Measurements from ENCODE around the gene NAB2.
A peak's percentile ranks its signal among the peaks of the same experiment; 100 is the strongest.

The NAB2 gene, protein sequence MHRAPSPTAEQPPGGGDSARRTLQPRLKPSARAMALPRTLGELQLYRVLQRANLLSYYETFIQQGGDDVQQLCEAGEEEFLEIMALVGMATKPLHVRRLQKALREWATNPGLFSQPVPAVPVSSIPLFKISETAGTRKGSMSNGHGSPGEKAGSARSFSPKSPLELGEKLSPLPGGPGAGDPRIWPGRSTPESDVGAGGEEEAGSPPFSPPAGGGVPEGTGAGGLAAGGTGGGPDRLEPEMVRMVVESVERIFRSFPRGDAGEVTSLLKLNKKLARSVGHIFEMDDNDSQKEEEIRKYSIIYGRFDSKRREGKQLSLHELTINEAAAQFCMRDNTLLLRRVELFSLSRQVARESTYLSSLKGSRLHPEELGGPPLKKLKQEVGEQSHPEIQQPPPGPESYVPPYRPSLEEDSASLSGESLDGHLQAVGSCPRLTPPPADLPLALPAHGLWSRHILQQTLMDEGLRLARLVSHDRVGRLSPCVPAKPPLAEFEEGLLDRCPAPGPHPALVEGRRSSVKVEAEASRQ

GRCh38 chr12:57088354-57089270 lies at the start of gene NAB2:
Gene NAB2, plus strand, starts transcription at chr12:57089114. Its CDS starts 158 bp downstream, at chr12:57089272.
- ChIA-PET POLR2A (interaction anchor here (0.6 to 2.1 kb wide), 4 partner anchors 10 to 388 kb away, joined by 4 to 15 read pairs (median 10); partner anchors contain the start of genes NEMP1 and STAT6), CTCF (interaction anchor here (0.9 to 16.3 kb wide), 4 partner anchors 10 to 20 kb away, joined by 4 to 213 read pairs (median 44); partner anchors contain the start of gene STAT6)
- TF ChIP-seq CTCF (IDR thresholded peaks at IDR 0.05; ENCODE audit: control extremely low read depth, extremely low read depth, low read depth, missing control alignments) = no peak
- DNase-seq (ENCODE audit: extremely low spot score) = peak; percentile 92

DNA sequence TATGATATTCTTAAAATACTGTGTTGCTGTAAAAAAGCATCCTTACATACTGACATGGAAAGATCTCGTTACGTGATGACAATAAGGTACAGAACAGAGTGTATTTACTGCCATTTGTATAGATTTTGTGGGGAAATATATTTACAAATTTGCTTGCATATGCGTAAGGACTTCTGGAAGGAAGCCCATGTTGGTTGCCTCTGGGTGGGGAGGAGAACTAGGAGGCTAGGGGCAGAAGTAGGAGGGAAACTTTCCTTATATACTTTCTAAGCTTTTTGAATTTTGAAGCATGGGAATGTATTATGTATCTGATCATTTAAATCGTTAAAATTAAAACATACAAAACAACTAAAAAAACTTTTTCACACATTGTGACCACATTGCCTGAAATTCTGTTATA lies 48.7 kb upstream of the NAB2 start:
- TF ChIP-seq CTCF (IDR thresholded peaks at IDR 0.05; ENCODE audit: control extremely low read depth, extremely low read depth, low read depth, missing control alignments) = no peak
- DNase-seq (ENCODE audit: extremely low spot score) = no peak
- POLR2A ChIA-PET = no interaction called here
- CTCF ChIA-PET = interaction anchor here (1.5 to 3.6 kb wide), 6 partner anchors 9 to 203 kb away, joined by 3 to 17 read pairs (median 6); partner anchors contain the start of gene MYO1A

DNA sequence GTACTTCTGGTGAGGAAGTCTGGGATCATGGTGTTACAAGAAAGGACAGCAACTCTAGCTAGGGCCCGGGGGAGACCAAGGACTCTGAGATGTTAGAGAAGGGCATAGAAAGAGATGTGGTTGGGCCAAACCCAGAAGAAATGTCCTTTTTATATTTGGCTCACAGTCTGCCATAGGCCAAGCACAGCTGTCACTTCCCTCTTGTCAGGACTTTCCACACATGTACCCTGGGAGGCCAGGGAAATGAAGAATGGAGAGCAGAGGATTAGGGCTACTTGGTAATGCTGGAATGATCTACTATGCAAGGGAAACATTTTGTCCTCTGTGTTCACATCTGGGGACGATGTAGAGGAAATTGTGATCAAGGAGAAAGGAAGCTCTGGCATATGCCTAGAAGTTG lies 48.2 kb upstream of the NAB2 start:
- DNase-seq (ENCODE audit: extremely low spot score) = no peak
- TF ChIP-seq CTCF (IDR thresholded peaks at IDR 0.05; ENCODE audit: control extremely low read depth, extremely low read depth, low read depth, missing control alignments) = no peak
- CTCF ChIA-PET = interaction anchor here (0.8 to 3.6 kb wide), 8 partner anchors 9 to 202 kb away, joined by 3 to 17 read pairs (median 5); partner anchors contain the start of gene MYO1A
- POLR2A ChIA-PET = no interaction called here

- no peak for DNase-seq (ENCODE audit: extremely low spot score)
- ChIA-PET CTCF (interaction anchor here (1.5 to 1.7 kb wide), 2 partner anchors 11 to 18 kb away, joined by 5 to 6 read pairs; no protein-coding TSS in a partner anchor), POLR2A (no interaction called here)
- TF ChIP-seq CTCF (IDR thresholded peaks at IDR 0.05; ENCODE audit: control extremely low read depth, extremely low read depth, low read depth, missing control alignments) = no peak
These were observed 46.2 kb upstream of the NAB2 start for GRCh38 chr12:57042695-57043094.

DNA sequence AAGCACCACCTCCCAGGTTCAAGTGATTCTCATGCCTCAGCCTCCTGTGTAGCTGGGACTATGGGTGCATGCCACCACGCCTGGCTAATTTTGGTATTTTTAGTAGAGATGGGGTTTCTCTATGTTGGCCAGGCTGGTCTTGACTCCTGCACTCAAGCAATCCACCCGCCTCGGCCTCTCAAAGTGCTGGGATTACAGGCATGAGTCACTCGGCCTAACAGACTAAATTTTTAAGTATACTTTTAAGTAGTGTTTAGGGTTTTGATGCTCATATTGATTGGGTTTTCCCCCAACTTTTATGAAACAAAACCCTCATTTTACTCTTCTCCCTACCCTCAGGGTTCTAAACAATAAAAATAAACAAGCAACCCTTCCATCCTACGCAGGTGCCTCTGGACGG lies 44.4 kb upstream of the NAB2 start:
- ChIA-PET CTCF (interaction anchor here (1.3 to 1.7 kb wide), 2 partner anchors 13 to 57 kb away, joined by 3 to 6 read pairs; no protein-coding TSS in a partner anchor), POLR2A (no interaction called here)
- DNase-seq (ENCODE audit: extremely low spot score) = no peak
- no peak for TF ChIP-seq CTCF (IDR thresholded peaks at IDR 0.05; ENCODE audit: control extremely low read depth, extremely low read depth, low read depth, missing control alignments)

DNA sequence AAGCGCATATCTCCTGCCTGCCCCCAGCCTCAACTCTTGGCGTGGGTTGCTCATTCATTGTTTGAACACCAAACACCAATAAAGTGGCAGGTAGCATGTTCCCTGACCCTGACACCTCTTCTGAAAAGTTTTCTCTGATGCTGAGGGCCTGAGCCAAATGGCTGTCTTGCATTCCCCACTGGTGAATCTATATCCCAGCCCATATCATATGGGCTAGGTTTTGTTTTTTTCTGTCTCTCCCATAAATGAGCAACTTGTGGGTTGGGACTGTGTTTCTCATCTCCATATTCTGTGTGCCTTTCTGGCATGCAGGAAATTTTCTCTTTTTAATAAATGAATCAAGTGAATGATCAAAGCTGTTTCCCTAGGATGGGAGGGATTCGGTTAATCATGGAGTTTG lies 44.0 kb upstream of the NAB2 start:
- no peak for DNase-seq (ENCODE audit: extremely low spot score)
- ChIA-PET POLR2A (no interaction called here), CTCF (interaction anchor here (1.2 to 1.3 kb wide), 2 partner anchors 57 to 68 kb away, joined by 3 read pairs; no protein-coding TSS in a partner anchor)
- TF ChIP-seq CTCF (IDR thresholded peaks at IDR 0.05; ENCODE audit: control extremely low read depth, extremely low read depth, low read depth, missing control alignments) = no peak

All from GM10248 (cell line).